ENCODE measurements around the gene PPEF2. TPM values are rescaled to one million over a fixed set of nuclear protein-coding genes. Genes with fewer than 3 reads are reported as not detected.
"Not testable (repeated sequence)": the region's sequence is repeated elsewhere in the genome, so short reads cannot be mapped to it uniquely, and the experiment has no call there.

Gene PPEF2
- total RNA-seq, 2 experiments from 2014 or later, result not detected

GRCh38 chr4:75904076-75904475 lies 1.8 kb upstream of the PPEF2 start:
- ChIA-PET CTCF (no interaction called here), POLR2A (no interaction called here)

GRCh38 chr4:75898536-75898935 lies 3.7 kb downstream of the PPEF2 start:
- CTCF ChIA-PET, result no interaction called here
- POLR2A ChIA-PET, result no interaction called here

- ChIA-PET POLR2A (no interaction called here), CTCF (interaction anchor here (0.6 to 1.6 kb wide), 11 partner anchors 9 to 1662 kb away, joined by 3 to 5 read pairs (median 3); no protein-coding TSS in a partner anchor)
Observed at GRCh38 chr4:75895744-75896314, 6.4 kb downstream of the PPEF2 start.

- POLR2A ChIA-PET, result no interaction called here
- CTCF ChIA-PET, result no interaction called here
Observed at GRCh38 chr4:75892508-75892907, 9.7 kb downstream of the PPEF2 start.

- CTCF ChIA-PET, result no interaction called here
- POLR2A ChIA-PET, result no interaction called here
Observed at GRCh38 chr4:75891611-75892010, 10.6 kb downstream of the PPEF2 start.

- CTCF ChIA-PET, result interaction anchor here (0.6 kb wide), 1 partner anchor 23 kb away, joined by 4 read pairs; no protein-coding TSS in a partner anchor
- POLR2A ChIA-PET, result no interaction called here
Observed at GRCh38 chr4:75889537-75890199, 12.6 kb downstream of the PPEF2 start.

GRCh38 chr4:75886104-75886503 lies 16.1 kb downstream of the PPEF2 start:
- ChIA-PET CTCF (no interaction called here), POLR2A (no interaction called here)

GRCh38 chr4:75881476-75881875 lies 20.8 kb downstream of the PPEF2 start:
- ChIA-PET CTCF (no interaction called here), POLR2A (no interaction called here)

- POLR2A ChIA-PET, result no interaction called here
- CTCF ChIA-PET, result no interaction called here
Observed at GRCh38 chr4:75880278-75880677, 22.0 kb downstream of the PPEF2 start.

GRCh38 chr4:75878246-75878756 lies 24.0 kb downstream of the PPEF2 start:
- CTCF ChIA-PET, result no interaction called here
- POLR2A ChIA-PET, result no interaction called here

- POLR2A ChIA-PET, result no interaction called here
- CTCF ChIA-PET, result interaction anchor here (1.1 kb wide), 1 partner anchor 19 kb away, joined by 4 read pairs; no protein-coding TSS in a partner anchor
Observed at GRCh38 chr4:75876218-75876617, 26.0 kb downstream of the PPEF2 start.

- ChIA-PET POLR2A (no interaction called here), CTCF (interaction anchor here (1.4 kb wide), 1 partner anchor 21 kb away, joined by 3 read pairs; no protein-coding TSS in a partner anchor)
Observed at GRCh38 chr4:75869100-75869499, 33.2 kb downstream of the PPEF2 start.

- CTCF ChIA-PET, result interaction anchor here (1.1 kb wide), 1 partner anchor 19 kb away, joined by 4 read pairs; no protein-coding TSS in a partner anchor
Observed at GRCh38 chr4:75867130-75867529, 35.1 kb downstream of the PPEF2 start.

GRCh38 chr4:75860606-75861005 lies 41.6 kb downstream of the PPEF2 start:
- ChIA-PET POLR2A (no interaction called here), CTCF (no interaction called here)

More at GRCh38 chr4:75867130-75867529, 35.1 kb downstream of the PPEF2 start:
- POLR2A ChIA-PET, result no interaction called here

- ChIA-PET POLR2A (no interaction called here), CTCF (no interaction called here)
Observed at GRCh38 chr4:75858721-75859120, 43.5 kb downstream of the PPEF2 start.

GRCh38 chr4:75849461-75849860 lies 52.8 kb downstream of the PPEF2 start:
- ChIA-PET POLR2A (interaction anchor here (0.6 kb wide), 1 partner anchor 68 kb away, joined by 15 read pairs; no protein-coding TSS in a partner anchor), CTCF (no interaction called here)

- ChIA-PET POLR2A (no interaction called here), CTCF (interaction anchor here (1.0 to 1.4 kb wide), 2 partner anchors 8 to 27 kb away, joined by 3 to 5 read pairs; no protein-coding TSS in a partner anchor)
Observed at GRCh38 chr4:75848891-75849290, 53.4 kb downstream of the PPEF2 start.

GRCh38 chr4:75848171-75848760 lies 54.0 kb downstream of the PPEF2 start:
- CTCF ChIA-PET, result interaction anchor here (0.6 to 1.6 kb wide), 11 partner anchors 9 to 277 kb away, joined by 3 to 7 read pairs (median 3); no protein-coding TSS in a partner anchor
- POLR2A ChIA-PET, result not testable (repeated sequence)

GRCh38 chr4:75845992-75846391 lies 56.3 kb downstream of the PPEF2 start:
- ChIA-PET CTCF (no interaction called here), POLR2A (no interaction called here)

GRCh38 chr4:75844151-75844662 lies 58.0 kb downstream of the PPEF2 start:
- ChIA-PET POLR2A (no interaction called here), CTCF (no interaction called here)

- CTCF ChIA-PET, result no interaction called here
- POLR2A ChIA-PET, result no interaction called here
Observed at GRCh38 chr4:75843596-75843995, 58.7 kb downstream of the PPEF2 start.

Data from activated CD8-positive, alpha-beta memory T cell treated with anti-CD3 and anti-CD28 coated beads for 36 hours (primary cell).